ENCODE measurements around the gene TCEAL5. TPM values are rescaled to one million over a fixed set of nuclear protein-coding genes. Genes with fewer than 3 reads are reported as not detected.
"Not testable (repeated sequence)": the region's sequence is repeated elsewhere in the genome, so short reads cannot be mapped to it uniquely, and the experiment has no call there.

The TCEAL5 gene, protein sequence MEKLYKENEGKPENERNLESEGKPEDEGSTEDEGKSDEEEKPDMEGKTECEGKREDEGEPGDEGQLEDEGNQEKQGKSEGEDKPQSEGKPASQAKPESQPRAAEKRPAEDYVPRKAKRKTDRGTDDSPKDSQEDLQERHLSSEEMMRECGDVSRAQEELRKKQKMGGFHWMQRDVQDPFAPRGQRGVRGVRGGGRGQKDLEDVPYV
- not detected in 2 replicates for total RNA-seq (2022)
- Bru-seq, nascent RNA, result not detected
- BruChase-seq, experiment 1, labeled RNA remaining after a 6-hour chase, result not detected
- not detected for BruChase-seq, experiment 2, labeled RNA remaining after a 2-hour chase
- long read RNA-seq, result 0 reads

DNA sequence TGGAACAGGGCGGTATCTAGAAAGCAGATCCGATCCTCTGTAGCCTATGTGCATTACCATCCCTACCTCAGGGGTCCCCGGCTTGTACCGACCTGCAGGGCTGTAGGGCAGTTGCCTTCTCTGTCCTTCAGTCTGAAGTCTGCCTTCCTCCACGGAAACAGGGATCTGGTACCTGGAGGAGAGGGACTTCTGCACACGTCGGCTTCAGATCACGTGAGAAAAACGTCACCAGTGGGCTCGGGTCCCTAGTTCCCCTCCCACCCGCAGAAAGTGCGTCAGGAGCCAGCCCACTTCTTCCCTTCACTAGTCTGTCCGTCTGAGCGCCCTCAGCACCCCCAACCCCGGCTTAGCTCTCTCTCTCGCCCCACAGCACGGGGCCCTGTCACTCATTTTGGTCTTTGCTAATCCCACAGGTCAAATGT lies at the start of gene TCEAL5:
Gene TCEAL5 (minus strand): TSS at position 170 of the 422 bp plus-strand sequence. CDS start 2,187 bp downstream, outside the sequence.
- H3K27me3 Mint-ChIP-seq (ENCODE audit: unreplicated experiment), result peaks cover 74% of the 10 kb centered on the region
- no peaks in the 10 kb centered on the region for H3K36me3 Mint-ChIP-seq (ENCODE audit: insufficient read depth, unreplicated experiment)
- no peak for DNase-seq
- no TSS peak for BruUV-seq (replicated peaks)
- intact Hi-C loops (cut with micrococcal nuclease; ENCODE audit: unreplicated experiment), result no loop called here
- H3K4me3 Mint-ChIP-seq (ENCODE audit: low read depth, unreplicated experiment), result no peak within 1 kb of the TSS
- H3K27ac Mint-ChIP-seq (ENCODE audit: unreplicated experiment), result no peak within 1 kb of the TSS
- TF ChIP-seq, protein P1, sequence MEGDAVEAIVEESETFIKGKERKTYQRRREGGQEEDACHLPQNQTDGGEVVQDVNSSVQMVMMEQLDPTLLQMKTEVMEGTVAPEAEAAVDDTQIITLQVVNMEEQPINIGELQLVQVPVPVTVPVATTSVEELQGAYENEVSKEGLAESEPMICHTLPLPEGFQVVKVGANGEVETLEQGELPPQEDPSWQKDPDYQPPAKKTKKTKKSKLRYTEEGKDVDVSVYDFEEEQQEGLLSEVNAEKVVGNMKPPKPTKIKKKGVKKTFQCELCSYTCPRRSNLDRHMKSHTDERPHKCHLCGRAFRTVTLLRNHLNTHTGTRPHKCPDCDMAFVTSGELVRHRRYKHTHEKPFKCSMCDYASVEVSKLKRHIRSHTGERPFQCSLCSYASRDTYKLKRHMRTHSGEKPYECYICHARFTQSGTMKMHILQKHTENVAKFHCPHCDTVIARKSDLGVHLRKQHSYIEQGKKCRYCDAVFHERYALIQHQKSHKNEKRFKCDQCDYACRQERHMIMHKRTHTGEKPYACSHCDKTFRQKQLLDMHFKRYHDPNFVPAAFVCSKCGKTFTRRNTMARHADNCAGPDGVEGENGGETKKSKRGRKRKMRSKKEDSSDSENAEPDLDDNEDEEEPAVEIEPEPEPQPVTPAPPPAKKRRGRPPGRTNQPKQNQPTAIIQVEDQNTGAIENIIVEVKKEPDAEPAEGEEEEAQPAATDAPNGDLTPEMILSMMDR (IDR thresholded peaks at IDR 0.05; ENCODE audit: unreplicated experiment), result no peak
- H3K9me3 Mint-ChIP-seq (ENCODE audit: low read depth, unreplicated experiment), result no peaks in the 10 kb centered on the region
- no peaks in the 10 kb centered on the region for H3K4me1 Mint-ChIP-seq (ENCODE audit: low read depth, unreplicated experiment)
- CTCF ChIA-PET, result no interaction called here

DNA sequence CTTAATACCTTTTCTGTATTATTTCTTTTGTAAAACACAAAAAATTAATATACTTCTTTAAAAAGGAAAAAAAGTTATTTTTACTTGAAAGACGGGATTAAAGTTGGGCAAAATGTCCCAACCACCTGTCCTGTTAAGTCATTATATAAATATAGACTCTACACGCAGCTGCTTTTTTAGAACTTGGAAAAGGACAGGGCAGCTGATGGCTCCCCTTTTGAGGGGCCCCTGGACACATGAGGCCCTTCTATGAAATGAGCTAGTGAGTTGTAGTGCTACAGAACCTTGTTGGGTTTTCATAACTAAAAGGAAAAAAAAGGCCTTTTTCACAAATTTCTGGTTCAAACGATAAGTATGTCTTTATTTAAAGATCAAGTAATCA lies 34.8 kb upstream of the TCEAL5 start:
- no peaks in the 10 kb centered on the region for H3K4me1 Mint-ChIP-seq (ENCODE audit: low read depth, unreplicated experiment)
- peaks cover 16% of the 10 kb centered on the region for H3K27me3 Mint-ChIP-seq (ENCODE audit: unreplicated experiment)
- peaks cover 8% of the 10 kb centered on the region for H3K36me3 Mint-ChIP-seq (ENCODE audit: insufficient read depth, unreplicated experiment)
- intact Hi-C loops (cut with micrococcal nuclease; ENCODE audit: unreplicated experiment), result no loop called here
- CTCF ChIA-PET, result no interaction called here
- BruUV-seq (replicated peaks), result no TSS peak
- TF ChIP-seq, protein P1 (IDR thresholded peaks at IDR 0.05; ENCODE audit: unreplicated experiment), result no peak
- peak overlapping the region; percentile 82 for H3K27ac Mint-ChIP-seq (ENCODE audit: unreplicated experiment)
- H3K4me3 Mint-ChIP-seq (ENCODE audit: low read depth, unreplicated experiment), result peak overlapping the region; percentile 72
- DNase-seq, result no peak
- no peaks in the 10 kb centered on the region for H3K9me3 Mint-ChIP-seq (ENCODE audit: low read depth, unreplicated experiment)

DNA sequence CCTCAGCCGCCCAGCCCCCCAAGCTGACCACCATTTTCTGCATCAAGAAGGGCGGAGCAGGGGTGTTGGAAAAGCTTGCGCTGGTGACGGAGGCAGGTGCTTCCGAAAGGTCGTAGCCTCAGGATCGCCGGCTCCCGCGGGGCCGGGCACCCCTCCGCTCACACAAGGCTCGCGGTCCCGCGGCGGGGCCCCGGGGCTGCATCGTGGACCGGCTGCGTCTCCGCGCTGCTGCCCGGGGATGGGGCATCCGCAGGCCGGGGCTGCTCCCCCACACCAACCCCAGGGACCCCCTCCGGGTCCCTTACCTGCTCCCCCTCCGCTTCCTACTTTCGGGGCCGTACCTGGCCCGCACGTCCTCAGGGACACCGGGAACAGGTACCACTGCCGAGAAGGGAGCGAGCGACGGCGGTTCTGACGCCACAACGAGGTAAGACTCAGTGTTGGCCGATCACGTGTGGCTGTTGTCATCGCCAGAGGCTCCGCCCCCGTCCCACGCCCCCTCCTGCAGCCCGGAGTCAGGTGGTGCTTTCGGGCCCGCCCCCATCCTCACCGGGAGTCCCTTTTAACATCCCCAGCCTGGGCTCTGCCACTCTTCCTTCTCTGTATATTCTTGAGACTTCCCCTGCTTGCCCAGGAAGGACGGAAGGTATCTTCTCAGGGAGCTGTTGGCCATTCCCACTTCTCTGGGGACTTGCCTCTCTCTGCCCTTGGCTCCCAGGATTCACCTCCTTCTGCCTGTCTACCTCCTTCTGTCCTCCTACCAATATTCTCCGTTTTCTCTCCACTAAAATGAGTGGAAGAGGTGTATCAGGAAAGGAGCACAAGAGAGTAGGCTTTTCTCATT lies 34.2 kb upstream of the TCEAL5 start, which contains the start of gene BEX2:
Gene BEX2 (minus strand): TSS at position 436 of the 844 bp plus-strand sequence. CDS start 1,014 bp downstream, outside the sequence.
- TF ChIP-seq, protein P1 (IDR thresholded peaks at IDR 0.05; ENCODE audit: unreplicated experiment), result no peak
- no peaks in the 10 kb centered on the region for H3K9me3 Mint-ChIP-seq (ENCODE audit: low read depth, unreplicated experiment)
- intact Hi-C loops (cut with micrococcal nuclease; ENCODE audit: unreplicated experiment), result no loop called here
- peaks cover 8% of the 10 kb centered on the region for H3K36me3 Mint-ChIP-seq (ENCODE audit: insufficient read depth, unreplicated experiment)
- peak within 1 kb of the TSS; percentile 82 for H3K27ac Mint-ChIP-seq (ENCODE audit: unreplicated experiment)
- H3K4me1 Mint-ChIP-seq (ENCODE audit: low read depth, unreplicated experiment), result no peaks in the 10 kb centered on the region
- peak; percentile 71 for DNase-seq
- H3K27me3 Mint-ChIP-seq (ENCODE audit: unreplicated experiment), result peaks cover 16% of the 10 kb centered on the region
- no TSS peak for BruUV-seq (replicated peaks)
- H3K4me3 Mint-ChIP-seq (ENCODE audit: low read depth, unreplicated experiment), result peak within 1 kb of the TSS; percentile 72
- CTCF ChIA-PET, result no interaction called here

DNA sequence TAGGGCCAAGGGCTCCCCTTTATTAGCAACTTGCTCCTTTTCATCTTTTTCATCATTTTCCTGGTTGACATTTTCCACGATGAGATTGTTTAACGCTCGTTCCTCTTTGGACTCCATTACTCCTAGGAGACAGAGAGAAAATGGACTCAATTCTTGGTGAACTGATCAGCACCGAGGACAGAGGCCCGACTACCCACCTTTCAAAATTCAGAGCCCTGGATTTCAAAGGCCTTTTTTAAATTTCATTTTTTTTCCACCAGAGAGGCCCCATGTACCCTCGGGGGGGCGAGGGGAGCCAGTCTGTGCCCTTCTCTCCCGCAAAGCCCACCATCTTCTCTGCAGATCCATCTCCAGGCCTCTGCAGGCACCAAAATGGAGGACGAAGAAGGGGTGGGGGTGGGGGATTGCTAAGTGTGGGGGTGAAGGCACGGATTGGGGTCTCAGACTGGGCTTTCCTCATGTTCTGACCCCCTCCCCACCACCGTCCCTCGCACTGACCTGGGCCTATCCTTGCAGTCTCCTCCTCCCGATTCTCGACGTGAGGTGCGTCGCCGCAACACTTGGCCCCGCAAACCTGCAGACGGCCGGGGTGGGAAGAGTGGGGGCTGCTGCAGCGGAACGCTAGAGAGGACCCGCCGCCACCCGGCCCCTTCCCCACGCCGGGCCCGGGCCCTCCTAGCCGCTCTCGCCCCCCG lies 33.5 kb upstream of the TCEAL5 start:
- intact Hi-C loops (cut with micrococcal nuclease; ENCODE audit: unreplicated experiment), result no loop called here
- Mint-ChIP-seq H3K9me3 (ENCODE audit: low read depth, unreplicated experiment) (no peaks in the 10 kb centered on the region), H3K36me3 (ENCODE audit: insufficient read depth, unreplicated experiment) (peaks cover 8% of the 10 kb centered on the region), H3K27me3 (ENCODE audit: unreplicated experiment) (peaks cover 16% of the 10 kb centered on the region), H3K27ac (ENCODE audit: unreplicated experiment) (no peak overlapping the region), H3K4me3 (ENCODE audit: low read depth, unreplicated experiment) (peak overlapping the region; percentile 72), H3K4me1 (ENCODE audit: low read depth, unreplicated experiment) (no peaks in the 10 kb centered on the region)
- no TSS peak for BruUV-seq (replicated peaks)
- CTCF ChIA-PET, result no interaction called here
- TF ChIP-seq, protein P1 (IDR thresholded peaks at IDR 0.05; ENCODE audit: unreplicated experiment), result no peak
- no peak for DNase-seq

DNA sequence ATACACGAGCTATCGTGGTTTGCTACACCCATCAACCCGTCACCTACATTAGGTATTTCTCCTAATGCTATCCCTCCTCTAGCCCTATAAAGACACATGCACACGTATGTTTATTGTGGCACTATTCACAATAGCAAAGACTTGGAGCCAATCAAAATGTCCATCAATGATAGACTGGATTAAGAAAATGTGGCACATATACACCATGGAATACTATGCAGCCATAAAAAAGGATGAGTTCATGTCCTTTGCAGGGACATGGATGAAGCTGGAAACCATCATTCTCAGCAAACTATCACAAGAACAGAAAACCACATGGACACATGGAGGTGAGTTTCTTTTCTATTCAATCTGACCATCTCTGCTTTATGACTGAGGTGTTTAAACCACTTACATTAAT lies 29.1 kb upstream of the TCEAL5 start:
- BruUV-seq (replicated peaks); DNase-seq; intact Hi-C loops (cut with micrococcal nuclease; ENCODE audit: unreplicated experiment); H3K27ac Mint-ChIP-seq (ENCODE audit: unreplicated experiment); H3K4me1 Mint-ChIP-seq (ENCODE audit: low read depth, unreplicated experiment); H3K9me3 Mint-ChIP-seq (ENCODE audit: low read depth, unreplicated experiment); CTCF ChIA-PET; H3K4me3 Mint-ChIP-seq (ENCODE audit: low read depth, unreplicated experiment); H3K36me3 Mint-ChIP-seq (ENCODE audit: insufficient read depth, unreplicated experiment): not testable (repeated sequence)
- peaks cover 16% of the 10 kb centered on the region for H3K27me3 Mint-ChIP-seq (ENCODE audit: unreplicated experiment)

Data from Calu3 (cell line).